T follicular helper cell (primary cell): ENCODE results near the gene RMDN2.
"Not testable (repeated sequence)": the region's sequence is repeated elsewhere in the genome, so short reads cannot be mapped to it uniquely, and the experiment has no call there.

Experiments used
- DNase-seq: peaks from one replicate; pipeline ENCODE4 v3.0.0-alpha.2; 2020; ENCODE audit warnings: low read depth

The RMDN2 gene

GRCh38 chr2:37992601-37993000 lies 67.5 kb downstream of the RMDN2 start:
- DNase-seq = no peak

GRCh38 chr2:37993143-37993542 lies 68.1 kb downstream of the RMDN2 start:
- no peak for DNase-seq

GRCh38 chr2:37997629-37998028 lies 72.5 kb downstream of the RMDN2 start:
- DNase-seq = no peak

GRCh38 chr2:38000485-38001222 lies 75.6 kb downstream of the RMDN2 start:
- no peak for DNase-seq

- not testable (repeated sequence) for DNase-seq
Measured at GRCh38 chr2:38010187-38010586, 85.1 kb downstream of the RMDN2 start.

GRCh38 chr2:38010995-38011394 lies 85.9 kb downstream of the RMDN2 start:
- no peak for DNase-seq

- DNase-seq = no peak
Measured at GRCh38 chr2:38013158-38013752, 88.2 kb downstream of the RMDN2 start.

- DNase-seq = no peak
Measured at GRCh38 chr2:38016219-38016618, 91.1 kb downstream of the RMDN2 start.

GRCh38 chr2:38017836-38018235 lies 92.7 kb downstream of the RMDN2 start:
- no peak for DNase-seq

- not testable (repeated sequence) for DNase-seq
Measured at GRCh38 chr2:38020359-38021069, 95.4 kb downstream of the RMDN2 start.

- DNase-seq = no peak
Measured at GRCh38 chr2:38021589-38021988, 96.5 kb downstream of the RMDN2 start.

GRCh38 chr2:38026846-38027245 lies 101.8 kb downstream of the RMDN2 start:
- DNase-seq = no peak

GRCh38 chr2:38028829-38029228 lies 103.7 kb downstream of the RMDN2 start:
- DNase-seq = no peak

- no peak for DNase-seq
Measured at GRCh38 chr2:38029512-38029911, 104.4 kb downstream of the RMDN2 start.

- no peak for DNase-seq
Measured at GRCh38 chr2:38030635-38031355, 105.7 kb downstream of the RMDN2 start.

GRCh38 chr2:38032946-38033345 lies 107.9 kb downstream of the RMDN2 start:
- DNase-seq = no peak

GRCh38 chr2:38033646-38034045 lies 108.6 kb downstream of the RMDN2 start:
- DNase-seq = no peak

- DNase-seq = no peak
Measured at GRCh38 chr2:38035968-38036367, 110.9 kb downstream of the RMDN2 start.

GRCh38 chr2:38037325-38037724 lies 112.2 kb downstream of the RMDN2 start:
- no peak for DNase-seq

- no peak for DNase-seq
Measured at GRCh38 chr2:38037757-38038621, 112.9 kb downstream of the RMDN2 start.

- DNase-seq = no peak
Measured at GRCh38 chr2:38038682-38039081, 113.6 kb downstream of the RMDN2 start.
